Stimulated activated CD4-positive, alpha-beta T cell treated with anti-CD3 and anti-CD28 coated beads, Interleukin-2, amount 100 ng/mL, for 24 hours (primary cell): Measurements from ENCODE around the gene CAND2.

Source experiments
- DNase-seq, 2 donors: peaks; one replicate each; pipeline ENCODE4 v3.0.0-alpha.2; 2020

CAND2 gene

DNA sequence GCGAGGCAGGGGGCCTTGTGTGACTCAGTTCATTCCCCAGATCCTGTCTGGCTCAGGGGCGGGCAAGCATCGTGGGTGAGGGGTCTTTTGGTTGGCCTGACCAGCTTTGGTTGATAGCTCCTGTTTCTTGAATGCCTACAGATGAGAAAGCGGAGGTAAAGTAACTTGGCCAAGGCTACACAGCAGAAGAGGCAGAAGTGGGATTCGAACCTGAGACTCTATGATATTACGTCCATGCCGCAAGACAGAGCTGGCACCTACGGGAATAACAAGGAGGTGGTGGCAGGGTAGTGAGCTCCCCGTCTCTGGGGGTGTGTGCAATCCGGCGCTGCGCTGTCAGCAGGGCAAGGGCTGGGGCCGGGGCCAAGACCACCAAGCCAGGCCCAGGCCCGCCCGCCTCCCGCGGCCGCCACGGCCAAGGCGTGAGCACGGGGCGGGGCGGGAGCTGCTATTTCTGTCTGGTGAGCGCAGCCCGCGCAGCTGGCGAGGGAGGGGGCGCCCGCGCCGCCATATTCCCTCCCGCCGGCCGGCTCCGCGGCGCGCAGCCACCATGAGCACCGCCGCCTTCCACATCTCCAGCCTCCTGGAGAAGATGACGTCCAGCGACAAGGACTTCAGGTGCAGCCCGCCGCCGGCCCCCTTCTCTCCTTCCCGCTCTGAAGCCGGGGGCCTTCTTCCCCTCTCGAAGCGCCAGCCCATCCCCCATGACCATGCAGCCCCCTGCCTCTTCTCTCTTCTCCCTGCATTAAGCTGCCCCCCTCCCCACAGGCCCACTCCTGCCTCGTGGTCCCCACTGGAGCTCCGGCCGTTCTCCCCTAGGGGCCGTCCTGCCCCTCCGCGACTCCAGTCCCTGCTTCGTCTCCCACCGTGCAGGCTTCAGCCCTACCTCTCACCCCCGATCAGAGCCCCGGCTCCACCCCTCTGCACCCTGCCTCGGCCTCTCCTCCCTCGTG, at the start of gene CAND2:
CAND2 (plus strand) TSS at position 510 of the 953 bp plus-strand sequence; CDS start at position 551, 41 bp downstream.
- DNase-seq = peak; percentile 43 to 53

DNA sequence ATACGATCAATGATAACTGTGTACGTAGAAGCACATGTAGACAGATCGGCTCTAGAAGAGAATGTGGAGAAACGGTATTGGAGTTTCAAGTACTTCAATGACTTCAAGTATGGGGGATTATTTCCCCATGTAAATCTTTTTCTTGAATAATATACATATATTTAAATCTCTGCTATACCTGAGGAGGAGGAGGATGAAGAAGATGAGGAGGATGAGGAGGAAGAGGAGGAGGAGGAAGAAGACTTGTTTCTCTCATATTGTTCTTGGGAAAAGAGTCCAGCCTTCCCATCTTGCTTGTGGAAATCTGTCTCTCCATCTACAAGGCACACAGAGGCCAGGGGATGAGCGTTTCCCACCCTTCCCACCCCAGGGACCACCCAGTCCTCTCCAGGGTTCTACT, 48.0 kb upstream of the CAND2 start:
- DNase-seq = no peak

DNA sequence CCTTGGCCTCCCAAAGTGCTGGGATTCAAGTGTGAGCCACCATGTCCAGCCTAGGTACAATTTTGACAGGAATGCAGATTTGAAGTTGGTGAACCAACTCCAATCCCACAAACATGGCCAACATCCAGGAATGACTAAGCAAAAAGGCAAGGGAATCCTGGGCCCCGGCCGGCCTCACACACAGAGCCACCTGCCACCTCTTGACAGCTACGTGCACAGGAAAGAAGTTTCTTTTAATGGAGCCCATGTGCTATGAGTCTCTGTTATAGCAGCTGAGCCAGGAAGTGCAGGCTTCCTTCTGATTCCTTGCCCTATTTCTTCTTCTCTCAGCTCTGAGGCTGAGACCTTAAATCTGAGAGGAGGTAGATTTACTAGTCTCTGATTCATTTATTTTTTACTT, 46.3 kb upstream of the CAND2 start:
- no peak for DNase-seq

DNA sequence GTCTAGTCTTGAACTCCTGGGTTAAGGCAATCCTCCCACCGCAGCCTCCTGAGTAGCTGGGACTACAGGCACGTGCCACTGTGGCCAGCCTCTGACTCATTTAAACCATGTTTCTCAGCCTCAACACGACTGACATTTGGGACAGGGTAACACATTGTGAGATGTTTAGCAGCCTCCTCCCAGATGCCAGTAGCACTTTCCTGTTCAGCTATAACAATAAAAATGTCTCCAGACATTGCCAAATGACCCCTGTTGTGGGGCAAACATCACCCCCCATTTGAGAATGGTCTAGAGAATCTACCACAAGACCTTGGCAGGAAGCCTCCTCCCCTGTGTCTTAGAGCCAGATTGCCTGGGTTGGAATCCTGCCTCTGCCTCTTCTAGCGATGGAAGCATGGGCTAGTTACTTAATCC, 45.8 kb upstream of the CAND2 start:
- peak; percentile 28 to 40 for DNase-seq

DNA sequence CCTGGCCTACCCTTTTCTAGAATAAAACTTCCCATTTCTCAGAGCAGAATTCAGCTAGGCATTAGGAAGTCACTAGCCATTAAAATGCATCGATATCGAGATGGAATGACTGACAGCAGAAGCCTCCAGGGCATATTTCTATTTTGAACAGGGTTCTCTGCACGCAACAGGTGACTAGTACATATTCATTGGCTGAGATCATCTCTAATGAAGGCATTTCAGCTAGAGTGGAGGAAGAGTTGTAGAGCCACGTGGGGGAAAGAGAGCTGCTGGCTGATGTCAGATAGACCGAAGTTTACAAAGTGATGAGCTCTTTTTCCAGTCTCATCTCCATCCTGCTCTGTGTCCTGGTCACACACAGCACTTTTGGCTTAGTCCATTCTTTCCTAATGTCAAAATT, 44.9 kb upstream of the CAND2 start:
- DNase-seq = no peak

DNA sequence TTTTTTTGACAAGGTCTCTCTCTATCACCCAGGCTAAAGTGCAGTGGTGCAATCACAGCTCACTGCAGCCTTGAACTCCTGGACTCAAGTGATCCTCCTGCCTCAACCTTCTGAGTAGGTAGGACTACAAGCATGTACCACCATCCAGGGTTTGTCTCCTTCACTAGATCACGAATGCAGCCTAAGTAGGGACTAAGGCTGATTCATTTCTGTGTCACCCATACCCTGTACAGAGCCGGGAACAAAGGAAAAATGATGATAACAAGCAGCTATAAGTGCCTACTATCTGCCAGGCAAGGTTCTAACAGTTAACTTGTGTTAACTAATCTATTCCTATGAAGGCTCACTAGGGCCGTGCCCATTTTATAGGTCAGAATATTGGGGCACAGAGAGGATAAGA, 44.4 kb upstream of the CAND2 start:
- DNase-seq = no peak

DNA sequence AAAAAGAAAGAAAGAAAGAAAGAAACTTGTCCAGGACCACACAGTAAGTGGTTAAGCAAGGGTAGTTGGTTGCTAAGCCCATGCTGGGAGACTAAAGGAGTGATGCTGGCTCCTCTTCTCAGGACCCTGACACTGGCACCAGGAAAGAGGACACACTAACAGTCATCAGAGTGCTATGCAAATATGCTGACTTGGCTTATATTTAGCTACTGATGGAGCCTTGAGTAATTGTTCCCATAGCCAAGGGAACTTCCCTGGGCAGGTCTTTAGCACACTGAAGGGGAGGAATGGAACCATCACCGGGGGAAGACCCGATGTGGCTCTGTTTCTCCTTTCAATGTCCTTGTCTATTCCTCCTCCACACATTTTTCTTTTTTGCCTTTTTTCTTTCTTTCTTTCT, 43.7 kb upstream of the CAND2 start:
- DNase-seq = no peak

DNA sequence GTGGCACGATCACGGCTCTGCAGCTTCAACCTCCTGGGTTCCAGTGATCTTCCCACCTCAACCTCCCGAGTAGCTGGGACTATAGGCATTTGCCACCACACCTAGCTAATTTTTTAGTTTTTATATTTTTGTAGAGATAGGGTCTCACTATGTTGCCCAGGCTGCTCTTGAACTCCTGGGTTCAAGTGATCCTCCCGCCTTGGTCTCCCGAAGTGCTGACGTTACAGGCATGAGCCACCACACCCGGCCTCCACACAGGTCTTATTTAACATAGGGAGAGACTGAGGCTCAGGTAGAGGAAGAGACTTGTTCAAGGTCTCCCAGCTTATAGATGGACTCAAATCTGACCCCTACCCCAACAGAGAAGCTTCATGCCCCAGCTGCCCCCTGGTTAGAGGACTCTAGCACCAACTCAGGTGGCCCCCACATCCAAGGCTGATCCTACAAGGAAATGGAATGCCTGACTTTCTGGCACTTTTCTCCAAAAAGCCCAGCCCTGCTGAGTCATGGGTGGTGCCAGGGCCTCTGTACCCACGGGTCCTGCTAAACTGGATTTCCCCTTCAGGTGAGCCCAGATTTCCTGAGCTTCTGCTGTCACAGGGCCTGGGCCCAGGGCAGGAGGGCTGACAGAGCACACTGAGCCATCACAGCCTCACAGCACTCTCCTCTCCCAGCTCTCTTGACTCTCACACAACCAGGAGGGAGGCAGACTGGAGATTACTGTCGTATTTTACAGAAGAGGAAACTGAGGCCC, 43.0 kb upstream of the CAND2 start:
- no peak for DNase-seq

DNA sequence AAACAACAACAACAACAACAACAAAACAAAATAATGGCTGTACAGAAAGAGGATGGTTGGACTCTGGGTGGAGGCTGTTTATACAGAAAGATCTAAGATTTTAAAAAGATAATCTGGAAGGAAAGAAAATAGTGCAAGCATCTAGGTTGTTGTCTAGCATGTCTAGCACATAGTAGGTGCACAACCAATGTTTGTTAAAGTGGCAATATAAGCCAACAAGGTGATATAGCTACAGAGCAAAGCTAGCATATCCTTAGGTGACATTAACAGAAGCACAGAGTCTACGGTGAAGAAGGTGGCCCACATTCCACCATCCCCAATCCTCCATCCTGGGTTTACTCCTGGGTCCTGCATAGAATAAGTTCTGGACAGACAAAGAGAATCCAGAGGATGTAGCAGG, 42.2 kb upstream of the CAND2 start:
- DNase-seq = no peak

DNA sequence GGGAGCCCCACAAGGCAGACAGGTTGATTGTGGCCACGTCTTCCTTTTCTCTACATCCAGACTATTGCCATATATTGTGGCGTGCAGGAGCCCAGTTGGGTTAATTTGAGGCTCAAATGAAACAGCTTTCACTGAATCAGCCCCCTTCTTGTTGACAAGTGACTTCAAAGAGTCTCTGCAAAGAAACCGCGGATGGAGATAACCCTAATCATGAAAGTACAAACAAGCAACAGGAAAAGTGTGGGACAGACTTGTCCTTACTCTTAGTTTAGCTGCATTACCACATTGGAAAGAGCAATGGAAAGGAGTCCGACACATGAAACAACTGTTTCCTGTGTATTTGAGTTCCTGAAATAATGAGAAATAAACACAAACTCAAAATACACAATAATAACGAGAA, 40.7 kb upstream of the CAND2 start:
- no peak for DNase-seq

DNA sequence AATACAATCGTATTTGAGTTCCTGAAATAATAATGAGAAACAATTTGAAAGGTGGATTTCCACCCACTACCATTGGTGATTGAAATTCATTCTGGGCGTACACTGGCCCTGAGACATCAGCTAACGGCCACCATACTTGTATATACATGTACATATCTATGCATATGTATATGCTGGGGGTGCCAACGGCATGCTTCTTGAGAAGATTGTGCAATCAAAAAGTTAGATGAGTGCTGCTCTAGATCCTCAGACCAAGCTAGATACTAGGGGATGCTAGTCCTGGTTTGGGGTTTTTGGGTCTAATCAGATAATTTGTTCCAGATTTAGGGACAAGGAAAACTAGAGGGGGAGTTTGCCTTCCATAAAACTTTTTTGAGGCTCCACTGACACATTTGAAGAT, 40.3 kb upstream of the CAND2 start:
- no peak for DNase-seq

DNA sequence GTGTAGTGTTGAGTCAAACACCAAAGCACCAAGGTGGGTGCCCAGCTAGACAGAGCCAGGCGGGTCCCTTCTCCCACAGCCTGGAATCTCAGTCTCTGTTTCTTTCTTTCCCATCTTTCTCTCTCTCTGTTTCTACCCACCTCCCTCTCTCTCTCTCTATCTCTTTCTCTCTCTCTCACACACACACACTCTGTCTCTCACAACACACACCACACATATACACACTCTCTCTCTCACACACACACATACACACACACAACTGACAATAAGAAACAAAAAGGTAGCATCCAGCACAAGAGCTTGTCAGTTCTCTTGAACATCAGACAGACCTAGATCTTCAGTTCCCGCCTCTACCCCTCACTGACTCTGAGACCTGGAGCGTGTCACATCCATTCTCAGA, 39.8 kb upstream of the CAND2 start:
- no peak for DNase-seq

DNA sequence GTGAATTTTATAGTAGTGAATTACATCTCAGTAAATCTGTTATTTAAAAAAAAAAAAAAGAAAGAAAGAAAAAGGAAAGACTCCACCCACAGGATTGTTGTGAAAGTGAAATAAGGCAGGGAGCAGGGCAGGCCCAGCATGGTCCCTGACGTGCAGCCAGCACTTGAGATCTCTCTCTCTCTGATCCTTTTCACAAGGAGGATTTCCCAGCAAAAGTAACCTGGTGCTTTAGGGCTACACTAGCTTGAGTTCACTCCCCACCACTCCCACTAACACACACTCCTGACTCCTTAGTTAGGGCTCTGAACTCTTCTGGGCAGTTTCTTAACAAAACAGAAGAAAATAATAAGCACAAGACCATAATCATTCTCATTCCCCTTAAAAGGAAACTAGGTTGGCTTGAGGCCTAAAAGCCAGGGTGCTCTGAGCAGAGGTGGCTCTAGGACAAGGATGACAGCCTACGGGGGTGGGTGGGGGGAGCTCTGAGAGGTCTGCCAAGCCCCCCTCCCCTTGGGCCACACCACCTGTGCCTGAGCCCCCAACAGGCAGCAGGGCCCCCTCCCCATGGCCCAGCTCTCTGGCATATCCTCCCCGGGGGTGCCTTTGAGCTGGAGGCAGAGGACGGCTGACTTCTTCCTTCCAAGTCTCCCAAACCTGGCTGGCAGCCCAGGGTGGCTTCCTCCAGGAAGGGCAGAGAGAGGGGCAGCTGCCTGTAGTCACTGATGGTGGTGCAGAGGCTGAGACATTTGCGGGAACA, 38.3 kb upstream of the CAND2 start:
- DNase-seq = no peak

DNA sequence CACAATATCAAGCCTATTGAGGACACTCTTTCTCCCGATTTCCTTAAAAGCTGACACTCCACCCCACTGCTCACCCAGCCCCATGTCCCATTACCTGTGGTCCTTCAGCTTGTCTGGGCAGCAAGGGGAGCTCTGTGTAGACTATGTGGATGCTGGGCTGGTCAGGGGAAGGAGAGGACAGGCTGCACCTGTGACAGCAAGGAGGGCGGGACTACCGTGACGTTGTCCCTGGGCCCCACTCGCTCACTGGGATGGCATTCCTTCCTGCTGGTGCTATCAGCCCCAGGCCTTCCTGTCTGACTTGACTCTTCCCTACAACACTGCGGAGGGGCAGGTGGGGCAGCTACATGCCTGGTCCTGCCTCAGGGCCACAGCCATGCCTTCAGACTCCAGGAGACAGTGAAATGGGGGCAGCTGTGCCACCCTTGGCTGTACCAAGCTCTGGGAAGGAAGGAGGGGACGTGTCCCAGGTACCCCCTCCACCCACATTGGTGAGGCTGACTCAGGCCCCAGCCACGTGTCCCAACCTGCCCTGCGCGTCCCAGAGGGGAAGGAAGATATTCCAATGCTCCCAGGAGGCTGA, 37.3 kb upstream of the CAND2 start, which contains the start of gene TMEM40:
TMEM40 (minus strand) TSS at position 163 of the 583 bp plus-strand sequence. CDS start 9,427 bp downstream, outside the sequence.
- DNase-seq = no peak

DNA sequence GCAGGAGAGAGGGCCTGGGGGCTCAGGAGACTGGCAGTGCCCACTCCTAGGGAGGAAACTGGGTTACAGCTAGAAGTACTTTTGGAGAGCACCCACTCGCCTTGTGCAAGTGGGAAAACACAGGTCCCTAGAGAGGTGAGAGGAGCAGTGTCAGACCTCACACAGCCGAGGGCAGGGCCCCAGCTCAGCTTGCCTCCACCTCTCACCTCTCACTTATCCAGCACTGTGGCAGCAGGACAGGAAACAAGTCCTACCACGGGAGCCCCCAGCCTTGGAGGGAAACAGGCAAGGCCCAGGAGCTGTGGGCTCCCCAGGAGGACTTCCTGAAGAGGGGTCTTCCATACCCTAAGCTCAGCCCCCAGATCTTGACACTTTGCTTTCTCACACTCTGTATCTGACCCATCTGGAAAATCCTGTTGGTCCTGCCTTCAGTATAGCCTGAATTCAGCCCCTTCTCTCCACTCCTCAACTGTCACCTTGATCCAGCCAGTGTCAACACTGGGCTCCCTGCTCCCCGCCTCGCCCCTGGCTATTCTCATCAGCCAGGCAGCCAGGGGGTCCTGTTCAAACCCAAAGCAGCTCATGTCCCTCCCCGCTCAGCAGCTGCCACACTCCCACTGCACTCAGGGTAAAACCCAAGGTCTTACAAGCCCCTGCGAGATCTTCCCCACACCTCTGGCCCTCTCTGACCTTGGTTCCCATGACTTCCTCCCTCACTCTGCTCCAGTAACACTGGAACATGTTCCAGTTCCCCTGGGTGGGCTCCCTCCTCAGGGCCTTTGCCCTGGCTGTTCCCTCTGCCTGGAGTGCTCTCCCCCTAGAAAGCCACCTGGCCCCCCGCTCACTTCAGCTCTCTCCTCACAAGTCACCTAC, 36.6 kb upstream of the CAND2 start:
- no peak for DNase-seq

DNA sequence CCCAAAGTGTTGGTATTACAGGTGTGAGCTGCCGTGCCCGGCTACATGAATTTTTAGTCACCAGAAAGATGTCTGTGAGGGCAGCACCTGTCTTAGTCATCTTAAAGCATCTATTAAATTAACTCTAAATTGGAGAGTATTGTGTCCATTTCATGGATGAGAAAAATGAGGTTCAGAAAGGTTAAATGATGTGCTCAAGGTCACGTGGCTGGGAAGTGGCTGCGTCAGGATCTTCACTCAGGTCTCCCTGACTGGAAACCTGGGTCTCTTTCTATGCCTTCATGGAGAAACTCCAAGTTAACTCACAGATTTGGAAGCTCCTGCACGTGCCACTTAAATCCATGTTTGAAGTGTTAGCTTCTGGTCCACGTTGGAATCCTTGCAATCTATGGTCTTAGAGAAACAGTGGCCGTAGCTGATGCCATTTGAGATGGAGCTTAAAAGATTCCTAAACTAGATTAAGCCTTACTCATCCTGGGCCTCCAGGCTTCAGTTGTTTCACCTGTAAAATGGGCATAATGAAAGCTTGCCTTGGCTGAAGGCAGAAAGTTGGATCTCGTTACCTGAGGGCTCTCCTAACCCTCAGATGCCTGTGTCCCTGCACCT, 32.2 kb upstream of the CAND2 start:
- no peak for DNase-seq

DNA sequence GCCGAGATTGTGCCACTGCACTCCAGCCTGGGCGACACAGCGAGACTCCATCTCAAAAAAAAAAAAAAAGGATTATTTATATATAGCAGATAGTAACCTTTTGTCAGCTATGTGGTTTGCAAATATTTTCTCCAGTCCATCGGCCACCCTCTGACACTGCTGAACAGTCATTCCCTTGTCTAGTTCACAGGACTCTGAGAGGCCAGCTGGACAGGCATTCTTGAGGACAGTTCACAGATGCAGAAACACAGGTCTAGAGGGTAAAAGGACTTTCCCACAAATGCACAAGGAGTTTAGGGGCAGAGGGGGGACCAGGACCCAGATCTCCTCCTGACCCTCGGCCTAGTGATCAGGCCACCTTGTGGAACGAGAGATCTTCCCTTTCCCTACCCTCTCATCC, 29.9 kb upstream of the CAND2 start:
- DNase-seq = no peak

DNA sequence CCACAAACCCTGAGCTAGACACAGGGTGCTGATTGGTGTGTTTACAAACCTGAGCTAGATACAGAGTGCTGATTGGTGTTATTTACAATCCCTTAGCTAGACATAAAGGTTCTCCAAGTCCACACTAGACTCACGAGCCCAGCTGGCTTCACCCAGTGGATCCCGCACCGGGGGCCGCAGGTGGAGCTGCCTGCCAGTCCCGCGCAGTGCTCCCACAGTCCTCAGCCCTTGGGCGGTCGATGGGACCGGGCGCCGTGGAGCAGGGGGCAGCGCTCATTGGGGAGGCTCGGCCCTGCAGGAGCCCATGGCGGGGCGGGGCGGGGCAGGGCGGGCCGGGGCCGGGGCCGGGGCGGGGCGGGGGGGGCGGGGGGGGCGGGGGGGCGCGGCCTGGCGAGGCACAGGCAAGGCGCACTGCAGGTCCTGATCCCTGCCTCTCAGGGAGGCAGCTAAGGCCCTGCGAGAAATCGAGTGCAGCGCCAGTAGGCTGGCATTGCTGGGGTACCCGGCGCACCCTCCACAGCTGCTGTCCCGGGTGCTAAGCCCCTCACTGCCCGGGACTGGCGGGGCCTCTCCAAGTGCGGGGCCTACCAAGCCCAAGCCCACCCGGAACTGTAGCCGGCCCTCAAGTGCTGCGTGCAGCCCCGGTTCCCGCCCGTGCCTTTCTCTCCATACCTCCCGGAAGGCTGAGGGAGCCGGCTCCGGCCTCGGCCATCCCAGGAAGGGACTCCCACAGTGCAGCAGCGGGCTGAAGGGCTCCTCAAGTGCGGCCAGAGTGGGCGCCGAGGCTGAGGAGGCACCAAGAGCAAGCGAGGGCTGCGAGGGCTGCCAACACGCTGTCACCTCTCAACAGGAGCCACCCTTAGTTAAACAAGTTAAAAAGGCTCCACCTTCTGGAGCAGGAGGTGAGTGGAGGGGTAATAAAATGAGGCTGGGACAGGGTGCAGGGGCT, 27.6 kb upstream of the CAND2 start:
- DNase-seq = no peak

DNA sequence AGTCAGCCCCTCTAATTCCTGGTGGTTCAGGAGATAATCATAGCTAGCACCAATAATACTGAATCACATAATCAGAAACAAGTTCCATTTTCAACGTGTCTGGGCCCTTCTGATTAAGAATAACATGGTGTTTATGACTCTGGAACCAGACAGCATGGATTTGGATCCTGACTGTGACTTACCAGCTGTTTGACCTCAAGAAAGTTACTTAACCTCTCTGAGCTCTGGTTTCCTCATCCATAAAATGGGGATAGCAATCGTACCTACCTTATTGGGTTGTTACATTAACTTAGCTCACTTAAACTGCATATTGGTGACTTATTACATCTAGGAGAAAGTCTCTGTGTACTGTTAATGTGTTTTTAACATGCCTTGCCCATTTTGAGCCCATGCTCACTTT, 26.7 kb upstream of the CAND2 start:
- DNase-seq = no peak

DNA sequence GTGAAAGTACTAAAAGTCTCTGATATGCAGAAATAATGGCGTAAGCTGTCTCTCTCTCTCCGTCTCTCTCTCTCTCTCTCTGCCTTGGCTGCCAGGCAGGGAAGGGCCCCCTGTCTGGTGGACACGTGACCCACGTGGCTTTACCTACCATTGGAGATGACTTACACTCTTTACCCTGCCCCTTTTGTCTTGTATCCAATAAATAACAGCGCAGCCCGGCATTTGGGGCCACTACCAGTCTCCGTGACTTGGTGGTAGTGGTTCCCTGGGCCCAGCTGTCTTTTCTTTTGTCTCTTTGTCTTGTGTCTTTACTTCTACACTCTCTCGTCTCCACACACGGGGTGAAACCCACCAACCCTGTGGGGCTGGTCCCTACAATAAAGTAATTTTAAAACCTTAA, 25.2 kb upstream of the CAND2 start:
- DNase-seq = no peak
